ENCODE results near the gene NINJ1. TPM values are rescaled to one million over a fixed set of nuclear protein-coding genes. Genes with fewer than 3 reads are reported as not detected.

The NINJ1 gene
- total RNA-seq, 6 experiments from 2014 or later, result 35.6 to 103 (median 65.1) TPM

GRCh38 chr9:93131599-93132286 lies 2.3 kb downstream of the NINJ1 start:
- intact Hi-C loops (cut with DNase I), result no loop called here
- ATAC-seq (no peak), DNase-seq (no peak)
- Histone ChIP-seq H3K4me1 (peaks cover 0 to 59% (median 20%) of the 10 kb centered on the region in 4 donors), H3K36me3 (no peaks in the 10 kb centered on the region), H3K9me3 (no peaks in the 10 kb centered on the region), H3K27me3 (no peaks in the 10 kb centered on the region), H3K4me3 (peak overlapping the region; percentile 92 to 98 (median 96)), H3K27ac (peak overlapping the region; percentile 44 to 98 (median 98))
- WGBS (ENCODE audit: insufficient coverage, low coverage, low lambda C conversion rate, missing lambda C conversion rate), result 83% methylated on average over 4 of the region's 13 CpGs
- TF ChIP-seq, protein P1, sequence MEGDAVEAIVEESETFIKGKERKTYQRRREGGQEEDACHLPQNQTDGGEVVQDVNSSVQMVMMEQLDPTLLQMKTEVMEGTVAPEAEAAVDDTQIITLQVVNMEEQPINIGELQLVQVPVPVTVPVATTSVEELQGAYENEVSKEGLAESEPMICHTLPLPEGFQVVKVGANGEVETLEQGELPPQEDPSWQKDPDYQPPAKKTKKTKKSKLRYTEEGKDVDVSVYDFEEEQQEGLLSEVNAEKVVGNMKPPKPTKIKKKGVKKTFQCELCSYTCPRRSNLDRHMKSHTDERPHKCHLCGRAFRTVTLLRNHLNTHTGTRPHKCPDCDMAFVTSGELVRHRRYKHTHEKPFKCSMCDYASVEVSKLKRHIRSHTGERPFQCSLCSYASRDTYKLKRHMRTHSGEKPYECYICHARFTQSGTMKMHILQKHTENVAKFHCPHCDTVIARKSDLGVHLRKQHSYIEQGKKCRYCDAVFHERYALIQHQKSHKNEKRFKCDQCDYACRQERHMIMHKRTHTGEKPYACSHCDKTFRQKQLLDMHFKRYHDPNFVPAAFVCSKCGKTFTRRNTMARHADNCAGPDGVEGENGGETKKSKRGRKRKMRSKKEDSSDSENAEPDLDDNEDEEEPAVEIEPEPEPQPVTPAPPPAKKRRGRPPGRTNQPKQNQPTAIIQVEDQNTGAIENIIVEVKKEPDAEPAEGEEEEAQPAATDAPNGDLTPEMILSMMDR (IDR thresholded peaks at IDR 0.05), result no peak
- TF ChIP-seq POLR2A (IDR thresholded peaks at IDR 0.05), result no peak

- Histone ChIP-seq H3K4me1 (peaks cover 0 to 58% (median 20%) of the 10 kb centered on the region in 4 donors), H3K9me3 (no peaks in the 10 kb centered on the region), H3K27me3 (no peaks in the 10 kb centered on the region), H3K27ac (peak overlapping the region; percentile 44 to 98 (median 98)), H3K4me3 (peak overlapping the region in 1 of 3 donors; percentile 96), H3K36me3 (peaks cover 0 to 6% (median 0%) of the 10 kb centered on the region in 4 donors)
- peak in 2 of 3 donors; percentile 61 to 63 for DNase-seq
- WGBS (ENCODE audit: insufficient coverage, low coverage, low lambda C conversion rate, missing lambda C conversion rate), result 33% methylated on average over 1 of the region's 15 CpGs
- ATAC-seq, result peak in 2 of 4 donors; percentile 1
- intact Hi-C loops (cut with DNase I), result no loop called here
- TF ChIP-seq, protein P1 (IDR thresholded peaks at IDR 0.05), result no peak
- no peak for TF ChIP-seq POLR2A (IDR thresholded peaks at IDR 0.05)
Measured at GRCh38 chr9:93130861-93131481, 3.1 kb downstream of the NINJ1 start.

DNA sequence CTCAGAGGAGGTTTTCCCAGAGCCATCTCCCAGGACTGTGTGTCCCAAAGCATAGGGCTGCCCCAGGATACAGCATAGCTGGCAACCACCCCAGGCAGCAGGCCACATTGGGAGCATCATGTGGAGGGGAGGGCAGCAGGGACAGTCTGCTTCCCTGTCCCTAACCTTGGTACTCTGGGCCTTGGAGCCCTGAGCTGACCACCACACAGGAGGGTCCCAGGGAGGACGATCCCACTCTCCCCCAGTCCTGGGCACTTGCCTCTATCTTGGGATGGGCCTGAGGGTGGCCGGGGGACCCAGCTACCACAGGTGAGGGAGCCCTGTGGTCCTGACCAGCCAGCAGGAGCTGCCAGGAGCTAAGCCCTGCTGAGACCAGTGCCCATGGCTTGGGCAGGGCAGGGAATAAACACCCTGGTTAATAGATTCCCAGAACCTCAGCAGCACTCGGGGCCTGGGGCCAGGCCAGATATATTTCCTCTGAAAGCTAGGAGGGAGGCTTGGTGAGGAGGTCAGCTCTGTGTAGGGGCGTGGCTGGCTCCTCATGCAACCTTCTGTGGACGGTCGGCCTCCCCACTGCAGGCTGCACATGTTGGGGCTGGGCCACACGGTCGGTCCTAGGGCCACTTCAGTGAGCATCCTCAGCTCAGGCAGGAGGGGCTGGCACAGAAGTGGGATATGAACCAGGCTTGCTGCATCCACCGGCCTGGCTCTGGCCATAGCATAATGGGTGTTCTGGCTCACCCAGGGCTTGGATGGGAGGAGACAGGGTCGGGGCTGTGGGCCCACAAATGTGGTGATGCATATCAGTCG lies 4.2 kb downstream of the NINJ1 start:
- no peak for ATAC-seq
- no peak for TF ChIP-seq POLR2A (IDR thresholded peaks at IDR 0.05)
- Histone ChIP-seq H3K4me3 (no peak overlapping the region), H3K27me3 (no peaks in the 10 kb centered on the region), H3K27ac (peak overlapping the region; percentile 24 to 36 (median 28)), H3K4me1 (peaks cover 0 to 47% (median 17%) of the 10 kb centered on the region in 4 donors), H3K36me3 (peaks cover 0 to 16% (median 0%) of the 10 kb centered on the region in 4 donors), H3K9me3 (no peaks in the 10 kb centered on the region)
- 0% methylated on average over 1 of the region's 11 CpGs for WGBS (ENCODE audit: insufficient coverage, low coverage, low lambda C conversion rate, missing lambda C conversion rate)
- intact Hi-C loops (cut with DNase I), result no loop called here
- peak in 1 of 3 donors; percentile 49 for DNase-seq

DNA sequence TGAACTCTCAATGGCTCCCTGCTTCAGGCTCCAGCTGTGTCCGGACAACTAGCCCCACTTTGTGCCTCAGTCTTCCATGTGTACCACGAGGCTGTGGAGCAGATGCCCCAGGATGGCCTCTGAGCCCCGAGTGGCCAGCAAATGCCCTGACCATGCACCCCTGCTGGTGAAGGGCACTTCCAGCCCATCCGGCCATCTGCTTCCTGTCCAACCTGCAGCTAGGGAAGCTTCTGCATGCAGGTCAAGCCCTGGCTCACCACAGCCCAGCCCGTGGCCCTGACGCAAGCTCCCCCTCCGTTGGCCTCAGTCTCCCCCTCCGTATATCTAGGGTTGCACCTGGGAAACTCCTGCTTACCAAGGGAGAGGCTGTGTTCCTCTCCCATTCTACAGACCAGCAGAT lies 4.8 kb downstream of the NINJ1 start:
- Histone ChIP-seq H3K4me1 (peaks cover 0 to 43% (median 16%) of the 10 kb centered on the region in 4 donors), H3K9me3 (no peaks in the 10 kb centered on the region), H3K4me3 (no peak overlapping the region), H3K36me3 (peaks cover 0 to 22% (median 3%) of the 10 kb centered on the region in 4 donors), H3K27ac (no peak overlapping the region), H3K27me3 (no peaks in the 10 kb centered on the region)
- WGBS (ENCODE audit: insufficient coverage, low coverage, low lambda C conversion rate, missing lambda C conversion rate), result no CpG with 5 or more reads among the region's 8 CpGs
- TF ChIP-seq, protein P1 (IDR thresholded peaks at IDR 0.05), result no peak
- no peak for TF ChIP-seq POLR2A (IDR thresholded peaks at IDR 0.05)
- ATAC-seq (peak in 1 of 4 donors; percentile 1), DNase-seq (peak; percentile 49 to 66 (median 55))
- intact Hi-C loops (cut with DNase I), result no loop called here
